IPS-18a (cell line): ENCODE data around the gene UNK.
"Not testable (repeated sequence)": the region's sequence is repeated elsewhere in the genome, so short reads cannot be mapped to it uniquely, and the experiment has no call there.

Experiments
- H3K27ac ChIP-seq: one replicate; pipeline ENCODE4 v1.5.1; 2013; ENCODE audit warnings: low read length
- H3K27me3 ChIP-seq: one replicate; pipeline ENCODE4 v1.6.1; 2013; ENCODE audit warnings: mild to moderate bottlenecking, low read length; ENCODE audit not compliant: control insufficient read depth, insufficient read depth
- H3K36me3 ChIP-seq: one replicate; pipeline ENCODE4 v1.6.1; 2013; ENCODE audit warnings: low read depth, low read length; ENCODE audit not compliant: control insufficient read depth
- H3K4me1 ChIP-seq: one replicate; pipeline ENCODE4 v1.6.1; 2013; ENCODE audit warnings: low read depth, low read length; ENCODE audit not compliant: control insufficient read depth
- H3K4me3 ChIP-seq: one replicate; pipeline ENCODE4 v1.5.1; 2013; ENCODE audit warnings: low read length
- H3K9ac ChIP-seq: one replicate; pipeline ENCODE4 v1.6.1; 2013; ENCODE audit warnings: mild to moderate bottlenecking, low read length, moderate library complexity
- H3K9me3 ChIP-seq: one replicate; pipeline ENCODE4 v1.6.1; 2013; ENCODE audit warnings: low read depth, low read length; ENCODE audit not compliant: control insufficient read depth

Gene UNK

GRCh38 chr17:75845933-75846691 is 61.5 kb downstream of the UNK start:
- H3K36me3 ChIP-seq: peaks cover 23% of the 10 kb centered on the region
- no peak overlapping the region for H3K27ac ChIP-seq
- no peak overlapping the region for H3K9ac ChIP-seq
- H3K4me1 ChIP-seq: no peaks in the 10 kb centered on the region
- no peak overlapping the region for H3K4me3 ChIP-seq
- H3K9me3 ChIP-seq: no peaks in the 10 kb centered on the region
- H3K27me3 ChIP-seq: no peaks in the 10 kb centered on the region

GRCh38 chr17:75846692-75847613 is 62.3 kb downstream of the UNK start:
- Histone ChIP-seq H3K9ac (no peak overlapping the region), H3K36me3 (peaks cover 27% of the 10 kb centered on the region), H3K27me3 (no peaks in the 10 kb centered on the region), H3K4me3 (no peak overlapping the region), H3K27ac (no peak overlapping the region), H3K9me3 (no peaks in the 10 kb centered on the region), H3K4me1 (no peaks in the 10 kb centered on the region)

- H3K9me3 ChIP-seq: no peaks in the 10 kb centered on the region
- no peaks in the 10 kb centered on the region for H3K27me3 ChIP-seq
- no peak overlapping the region for H3K27ac ChIP-seq
- H3K4me3 ChIP-seq: no peak overlapping the region
- no peak overlapping the region for H3K9ac ChIP-seq
- peaks cover 27% of the 10 kb centered on the region for H3K36me3 ChIP-seq
- H3K4me1 ChIP-seq: no peaks in the 10 kb centered on the region
Measured at GRCh38 chr17:75847614-75848522, 63.3 kb downstream of the UNK start.

GRCh38 chr17:75848523-75849278 is 64.1 kb downstream of the UNK start:
- H3K9ac ChIP-seq: no peak overlapping the region
- peaks cover 27% of the 10 kb centered on the region for H3K36me3 ChIP-seq
- no peaks in the 10 kb centered on the region for H3K9me3 ChIP-seq
- no peak overlapping the region for H3K4me3 ChIP-seq
- no peaks in the 10 kb centered on the region for H3K4me1 ChIP-seq
- H3K27me3 ChIP-seq: no peaks in the 10 kb centered on the region
- no peak overlapping the region for H3K27ac ChIP-seq

- no peaks in the 10 kb centered on the region for H3K27me3 ChIP-seq
- peaks cover 27% of the 10 kb centered on the region for H3K36me3 ChIP-seq
- H3K4me1 ChIP-seq: peaks cover 3% of the 10 kb centered on the region
- H3K4me3 ChIP-seq: no peak overlapping the region
- no peak overlapping the region for H3K27ac ChIP-seq
- H3K9ac ChIP-seq: no peak overlapping the region
- H3K9me3 ChIP-seq: no peaks in the 10 kb centered on the region
Measured at GRCh38 chr17:75849279-75849646, 64.7 kb downstream of the UNK start.

GRCh38 chr17:75849724-75850123 is 65.1 kb downstream of the UNK start:
- no peak overlapping the region for H3K9ac ChIP-seq

GRCh38 chr17:75850928-75851692 is 66.5 kb downstream of the UNK start:
- H3K27me3 ChIP-seq: no peaks in the 10 kb centered on the region
- no peak overlapping the region for H3K9ac ChIP-seq
- no peak overlapping the region for H3K27ac ChIP-seq
- H3K9me3 ChIP-seq: no peaks in the 10 kb centered on the region
- H3K4me3 ChIP-seq: no peak overlapping the region
- H3K4me1 ChIP-seq: peaks cover 7% of the 10 kb centered on the region
- H3K36me3 ChIP-seq: peaks cover 26% of the 10 kb centered on the region

More at GRCh38 chr17:75849724-75850123, 65.1 kb downstream of the UNK start:
- H3K36me3 ChIP-seq: peaks cover 27% of the 10 kb centered on the region
- H3K9me3 ChIP-seq: no peaks in the 10 kb centered on the region
- no peak overlapping the region for H3K27ac ChIP-seq
- H3K4me3 ChIP-seq: no peak overlapping the region
- H3K27me3 ChIP-seq: no peaks in the 10 kb centered on the region
- H3K4me1 ChIP-seq: peaks cover 7% of the 10 kb centered on the region

- not testable (repeated sequence) for H3K9me3 ChIP-seq, H3K27me3 ChIP-seq, H3K27ac ChIP-seq, H3K4me1 ChIP-seq, H3K9ac ChIP-seq, H3K4me3 ChIP-seq
- peaks cover 23% of the 10 kb centered on the region for H3K36me3 ChIP-seq
Measured at GRCh38 chr17:75851693-75851991, 67.0 kb downstream of the UNK start.

GRCh38 chr17:75853433-75853832 is 68.8 kb downstream of the UNK start:
- Histone ChIP-seq H3K27me3 (no peaks in the 10 kb centered on the region), H3K4me3 (no peak overlapping the region), H3K9ac (no peak overlapping the region), H3K9me3 (no peaks in the 10 kb centered on the region), H3K27ac (no peak overlapping the region), H3K36me3 (peaks cover 8% of the 10 kb centered on the region), H3K4me1 (peaks cover 7% of the 10 kb centered on the region)

- H3K4me1 ChIP-seq: peaks cover 7% of the 10 kb centered on the region
Measured at GRCh38 chr17:75854101-75854748, 69.6 kb downstream of the UNK start.

More at GRCh38 chr17:75854101-75854748, 69.6 kb downstream of the UNK start:
- peaks cover 5% of the 10 kb centered on the region for H3K36me3 ChIP-seq
- H3K9ac ChIP-seq: peak overlapping the region; percentile 26
- no peaks in the 10 kb centered on the region for H3K9me3 ChIP-seq
- no peaks in the 10 kb centered on the region for H3K27me3 ChIP-seq
- H3K4me3 ChIP-seq: peak overlapping the region; percentile 79
- no peak overlapping the region for H3K27ac ChIP-seq
